HG03521 (cell line): ENCODE results near the gene MAP3K21.
A peak's percentile ranks its signal among the peaks of the same experiment; 100 is the strongest.

Experiments
- ATAC-seq: cut with Tn5 transposase; IDR thresholded peaks from one replicate; pipeline ENCODE4 v1.9.1; 2021; ENCODE audit warnings: mild to moderate bottlenecking, moderate library complexity; ENCODE audit not compliant: unreplicated experiment

Gene MAP3K21

GRCh38 chr1:233383984-233384383 lies 56.5 kb downstream of the MAP3K21 start:
- ATAC-seq: no peak

- ATAC-seq: no peak
These were observed 58.8 kb downstream of the MAP3K21 start for GRCh38 chr1:233386336-233386735.

GRCh38 chr1:233387585-233387984 lies 60.1 kb downstream of the MAP3K21 start:
- no peak for ATAC-seq

- no peak for ATAC-seq
These were observed 61.6 kb downstream of the MAP3K21 start for GRCh38 chr1:233389169-233389568.

- no peak for ATAC-seq
These were observed 62.4 kb downstream of the MAP3K21 start for GRCh38 chr1:233389893-233390292.

- ATAC-seq: no peak
These were observed 63.6 kb downstream of the MAP3K21 start for GRCh38 chr1:233390842-233391737.

- no peak for ATAC-seq
These were observed 65.7 kb downstream of the MAP3K21 start for GRCh38 chr1:233393084-233393840.

GRCh38 chr1:233393926-233394680 lies 66.6 kb downstream of the MAP3K21 start:
- ATAC-seq: no peak

- peak; percentile 81 for ATAC-seq
These were observed 67.6 kb downstream of the MAP3K21 start for GRCh38 chr1:233394860-233395717.

- ATAC-seq: no peak
These were observed 68.5 kb downstream of the MAP3K21 start for GRCh38 chr1:233395863-233396646.

- ATAC-seq: no peak
These were observed 78.9 kb downstream of the MAP3K21 start for GRCh38 chr1:233406339-233406960.

- no peak for ATAC-seq
These were observed 79.6 kb downstream of the MAP3K21 start for GRCh38 chr1:233406994-233407631.

GRCh38 chr1:233409540-233409939 lies 82.0 kb downstream of the MAP3K21 start:
- no peak for ATAC-seq

- ATAC-seq: no peak
These were observed 83.4 kb downstream of the MAP3K21 start for GRCh38 chr1:233410906-233411305.

- no peak for ATAC-seq
These were observed 85.3 kb downstream of the MAP3K21 start for GRCh38 chr1:233412812-233413211.

GRCh38 chr1:233421293-233421692 lies 93.8 kb downstream of the MAP3K21 start:
- ATAC-seq: no peak

- no peak for ATAC-seq
These were observed 97.3 kb downstream of the MAP3K21 start for GRCh38 chr1:233424779-233425178.

- no peak for ATAC-seq
These were observed 100.4 kb downstream of the MAP3K21 start for GRCh38 chr1:233427907-233428306.
